HG02938 (cell line): ENCODE results near the gene RARRES2.
A peak's percentile ranks its signal among the peaks of the same experiment; 100 is the strongest.

Source experiments
- ATAC-seq: cut with Tn5 transposase; IDR thresholded peaks from one replicate; pipeline ENCODE4 v1.9.1; 2021; ENCODE audit warnings: mild to moderate bottlenecking, moderate library complexity; ENCODE audit not compliant: unreplicated experiment

RARRES2 gene

GRCh38 chr7:150377196-150377595, 35.8 kb upstream of the RARRES2 start:
- no peak for ATAC-seq

- no peak for ATAC-seq
Measured at GRCh38 chr7:150376560-150376959, 35.1 kb upstream of the RARRES2 start.

DNA sequence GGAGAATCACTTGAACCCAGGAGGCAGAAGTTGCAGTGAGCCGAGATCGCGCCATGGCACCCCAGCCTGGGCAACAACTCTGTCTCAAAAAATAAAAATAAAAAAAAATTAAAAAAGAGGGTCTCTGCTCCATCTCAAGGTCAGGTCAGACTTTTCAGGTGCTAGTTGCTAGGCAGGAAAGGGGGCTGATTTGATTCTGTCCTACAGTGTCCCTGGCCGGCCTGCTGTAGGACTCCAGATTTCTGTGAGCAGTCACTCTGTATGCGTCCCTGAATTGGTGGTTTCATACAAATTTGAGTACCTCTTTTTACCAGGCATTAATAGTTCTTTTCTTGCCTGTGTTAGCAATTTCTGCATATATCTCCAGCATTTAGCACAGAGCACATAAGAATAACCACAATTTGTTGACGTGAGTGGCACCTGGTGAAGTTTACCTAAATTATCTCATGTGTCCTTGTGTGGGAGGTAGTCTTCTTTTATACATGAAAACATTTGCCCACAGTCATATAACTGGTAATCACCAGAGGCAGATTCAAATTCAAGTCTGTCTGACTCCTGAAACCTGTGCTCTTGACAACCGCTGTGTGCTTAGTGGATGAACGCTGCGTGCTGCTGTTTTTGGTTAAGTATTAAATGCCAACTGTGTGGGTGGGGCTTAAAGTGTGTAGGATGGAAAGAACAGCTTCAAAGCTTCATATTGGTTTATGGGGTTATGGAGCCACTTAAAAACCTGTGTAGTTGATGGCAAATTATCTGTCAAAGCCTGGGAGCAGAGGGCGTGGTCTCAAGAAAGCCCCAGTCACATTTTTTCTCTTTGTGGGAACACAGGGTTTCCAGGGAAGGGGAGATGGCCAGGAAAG, 34.5 kb upstream of the RARRES2 start:
- ATAC-seq = no peak

DNA sequence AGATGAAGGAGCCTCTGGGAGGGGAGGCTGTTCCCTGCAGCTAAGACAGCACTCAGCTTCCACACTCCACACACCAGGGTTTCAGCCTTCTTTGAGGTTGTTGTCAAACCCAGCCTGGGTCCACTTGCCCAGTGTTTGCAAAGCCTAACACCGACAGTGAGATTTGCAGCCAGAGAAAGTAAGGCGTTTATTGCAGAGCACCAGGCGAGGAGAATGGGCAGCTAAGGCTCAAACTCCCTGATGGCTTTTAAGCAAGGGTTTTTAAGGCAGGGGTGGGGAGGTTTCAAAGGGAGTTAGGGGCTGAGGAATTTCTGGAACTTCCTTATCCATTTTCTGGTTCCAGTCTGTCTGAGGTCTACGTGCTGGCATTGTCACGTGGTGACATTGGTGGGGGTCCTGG, 33.0 kb upstream of the RARRES2 start:
- no peak for ATAC-seq

- ATAC-seq = no peak
Measured at GRCh38 chr7:150374026-150374425, 32.6 kb upstream of the RARRES2 start.

- no peak for ATAC-seq
Measured at GRCh38 chr7:150373049-150373801, 31.8 kb upstream of the RARRES2 start.

DNA sequence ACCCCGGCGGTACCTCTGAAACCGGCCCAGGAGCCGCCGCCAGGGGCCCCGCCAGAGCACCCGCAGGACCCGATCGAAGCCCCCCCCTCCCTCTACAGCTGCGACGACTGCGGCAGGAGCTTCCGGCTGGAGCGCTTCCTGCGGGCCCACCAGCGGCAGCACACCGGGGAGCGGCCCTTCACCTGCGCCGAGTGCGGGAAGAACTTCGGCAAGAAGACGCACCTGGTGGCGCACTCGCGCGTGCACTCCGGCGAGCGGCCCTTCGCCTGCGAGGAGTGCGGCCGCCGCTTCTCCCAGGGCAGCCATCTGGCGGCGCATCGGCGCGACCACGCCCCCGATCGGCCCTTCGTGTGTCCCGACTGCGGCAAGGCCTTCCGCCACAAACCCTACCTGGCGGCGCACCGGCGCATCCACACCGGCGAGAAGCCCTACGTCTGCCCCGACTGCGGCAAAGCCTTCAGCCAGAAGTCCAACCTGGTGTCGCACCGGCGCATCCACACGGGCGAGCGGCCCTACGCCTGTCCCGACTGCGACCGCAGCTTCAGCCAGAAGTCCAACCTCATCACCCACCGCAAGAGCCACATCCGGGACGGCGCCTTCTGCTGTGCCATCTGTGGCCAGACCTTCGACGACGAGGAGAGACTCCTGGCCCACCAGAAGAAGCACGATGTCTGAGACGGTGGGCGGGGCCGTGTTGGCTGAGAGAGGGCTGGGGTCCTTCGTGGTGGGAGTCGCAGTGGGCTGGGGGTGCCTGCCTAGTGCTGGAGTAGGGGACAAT, 31.0 kb upstream of the RARRES2 start:
- ATAC-seq = no peak

- ATAC-seq = no peak
Measured at GRCh38 chr7:150371996-150372270, 30.5 kb upstream of the RARRES2 start.

GRCh38 chr7:150371131-150371995, 29.9 kb upstream of the RARRES2 start:
- ATAC-seq = no peak

DNA sequence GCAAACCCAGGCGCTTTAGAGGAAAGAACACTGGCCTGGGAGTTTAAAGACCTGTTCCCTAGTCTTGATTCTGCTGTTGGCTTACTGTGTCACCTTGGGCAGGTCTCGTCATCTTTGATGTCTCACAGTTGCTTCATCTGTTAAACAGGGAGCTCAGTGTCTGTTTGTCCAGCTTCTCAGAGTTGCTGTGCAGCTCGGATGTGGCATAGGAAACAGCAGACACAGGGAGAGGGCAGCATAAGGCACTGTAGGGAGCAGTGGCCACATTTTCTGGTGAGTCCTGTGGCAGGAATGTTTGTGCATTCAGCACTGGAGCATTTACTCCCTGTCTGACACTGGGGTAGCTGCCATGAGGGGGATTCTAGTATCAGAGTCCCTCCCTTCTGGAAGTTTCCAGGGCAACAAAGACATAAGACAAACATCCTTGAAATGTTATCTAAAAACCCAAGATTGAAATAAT, 29.2 kb upstream of the RARRES2 start:
- ATAC-seq = no peak

- ATAC-seq = no peak
Measured at GRCh38 chr7:150369748-150370501, 28.5 kb upstream of the RARRES2 start.

- peak; percentile 48 for ATAC-seq
Measured at GRCh38 chr7:150368884-150369747, 27.7 kb upstream of the RARRES2 start.

DNA sequence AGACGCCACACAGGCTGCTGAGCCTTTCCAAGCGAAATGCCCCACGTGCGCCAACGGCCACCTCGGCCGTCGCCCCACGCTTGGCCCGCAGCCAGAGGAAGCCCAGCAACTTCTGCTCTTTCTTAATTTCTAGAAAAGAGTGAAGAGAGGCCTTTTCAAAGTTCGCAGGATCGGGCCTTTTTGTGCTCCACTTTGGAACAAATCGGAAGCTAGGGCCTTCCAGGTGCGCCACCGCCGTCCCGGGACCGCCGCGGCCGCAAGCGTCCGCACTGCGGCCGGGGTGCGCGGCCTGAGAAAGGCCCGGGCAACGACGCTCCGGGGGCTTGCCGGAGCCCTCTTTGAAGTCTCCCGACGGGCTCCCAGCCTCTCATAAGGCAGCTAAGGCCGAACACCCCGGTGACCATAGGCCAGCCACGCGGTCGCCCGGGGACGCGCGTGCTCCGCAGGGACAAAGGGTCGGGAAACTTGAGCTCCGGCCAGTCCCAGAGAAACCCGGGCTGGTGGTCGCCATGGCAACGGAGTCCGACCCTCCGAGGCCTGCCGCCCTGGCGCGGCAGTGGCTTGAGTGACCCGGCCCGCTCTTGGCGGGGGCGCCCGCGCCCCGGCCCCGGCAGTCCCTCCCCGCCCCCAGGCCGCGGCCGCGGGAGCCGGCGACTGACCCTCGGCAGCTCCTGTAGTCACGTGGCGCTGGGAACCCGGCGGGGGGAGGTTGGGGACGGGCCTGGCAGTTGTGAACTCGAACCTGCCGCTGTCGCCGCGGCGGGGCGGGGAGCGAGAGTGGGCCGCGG, 26.9 kb upstream of the RARRES2 start, which contains the start of gene REPIN1:
Gene REPIN1, plus strand, starts transcription at position 727 of the 788 bp plus-strand sequence. CDS start 890 bp downstream, outside the sequence.
- peak; percentile 38 for ATAC-seq

DNA sequence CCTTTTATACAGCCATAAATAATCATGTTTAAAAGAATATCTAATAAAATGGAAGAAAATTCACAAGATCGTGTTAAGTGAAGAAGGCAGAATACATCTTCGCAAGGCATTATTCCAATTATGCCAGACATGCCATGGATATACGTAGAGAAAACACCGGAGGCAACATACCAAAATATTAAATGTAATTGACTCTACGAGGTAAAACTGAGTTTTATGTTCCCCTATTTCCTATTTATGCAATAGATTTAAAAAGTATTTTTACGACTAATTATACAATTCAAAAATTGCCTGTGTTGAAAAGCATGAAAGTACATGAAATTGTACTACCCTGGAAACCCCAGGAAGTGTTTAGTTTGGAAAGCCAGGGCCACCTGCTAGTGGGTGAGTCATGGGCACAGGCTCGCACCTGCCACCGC, 26.3 kb upstream of the RARRES2 start:
- no peak for ATAC-seq

GRCh38 chr7:150365673-150366398, 24.4 kb upstream of the RARRES2 start:
- no peak for ATAC-seq

DNA sequence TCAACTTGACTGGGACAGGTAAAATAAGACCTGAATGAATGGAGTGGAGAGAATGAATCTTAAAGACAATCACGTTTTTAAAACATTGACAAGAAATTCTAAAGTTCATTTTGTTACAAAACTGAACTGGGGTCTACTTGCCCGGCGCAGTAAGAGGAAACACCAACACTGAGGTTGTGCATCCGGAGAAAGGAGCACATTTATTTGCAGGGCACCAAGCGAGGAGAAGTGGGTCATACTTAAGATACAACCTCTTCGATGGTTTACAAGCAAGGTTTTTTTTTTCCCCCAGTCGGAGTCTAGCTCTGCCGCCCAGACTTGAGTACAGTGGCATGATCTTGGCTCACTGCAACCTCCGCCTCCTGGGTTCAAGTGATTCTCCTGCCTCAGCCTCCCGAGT, 23.8 kb upstream of the RARRES2 start:
- ATAC-seq = no peak

- ATAC-seq = no peak
Measured at GRCh38 chr7:150363872-150364271, 22.4 kb upstream of the RARRES2 start.
